C4-2B (cell line): ENCODE data around the gene YARS1.

ENCODE experiments used
- CTCF ChIP-seq: fragments of 450-650 bp; conservative IDR thresholded peaks from 2 replicates; pipeline ENCODE4 v1.5.1; 2017; ENCODE audit warnings: mild to moderate bottlenecking
- ZFX ChIP-seq: fragments of 450-650 bp; IDR thresholded peaks from 2 replicates; pipeline ENCODE4 v1.6.1; 2017

DNA sequence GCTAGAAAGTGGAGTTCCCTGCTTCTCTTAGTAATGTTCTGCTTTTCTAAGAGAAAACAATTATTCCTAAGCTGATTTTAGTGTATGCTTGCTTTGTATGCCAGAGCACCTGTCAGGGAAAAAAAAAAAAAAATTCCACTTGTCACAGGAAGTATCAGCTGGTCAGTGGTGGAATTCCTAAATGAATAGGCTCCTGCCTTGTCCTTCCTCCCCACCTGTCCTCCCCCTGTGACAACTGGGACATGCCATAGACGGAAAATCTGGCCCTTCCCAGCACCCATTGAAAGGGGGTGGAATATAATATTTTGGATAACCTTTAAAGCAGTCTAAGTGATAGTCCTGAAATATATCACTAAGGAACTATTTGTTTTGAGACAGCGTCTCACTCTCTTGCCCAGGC, 42.8 kb upstream of the YARS1 start:
- no peak for TF ChIP-seq CTCF
- no peak for TF ChIP-seq ZFX
